WTC11 (cell line): Measurements from ENCODE around the gene LRRC8A. TPM values are rescaled to one million over a fixed set of nuclear protein-coding genes. Genes with fewer than 3 reads are reported as not detected.
"Not testable (repeated sequence)": the region's sequence is repeated elsewhere in the genome, so short reads cannot be mapped to it uniquely, and the experiment has no call there.

Experiments used
- ATAC-seq: fragments of 200-7000 bp; cut with Tn5 transposase; 2 replicates; pipeline ENCODE4 v1.10.0; 2021; ENCODE audit warnings: mild to moderate bottlenecking, moderate library complexity
- CTCF ChIA-PET: fragments of 300-600 bp; sonication (Branson Sonifier 250); formaldehyde crosslinking; loops from one replicate; lab custom pipeline; 2021; ENCODE audit warnings: antibody characterized with exemption; lab: Charles Lee
- POLR2A ChIA-PET: fragments of 350-600 bp; sonication (Branson Sonifier 250); formaldehyde crosslinking; loops from one replicate; lab custom pipeline; 2021; ENCODE audit warnings: antibody characterized with exemption; lab: Charles Lee
- DNase-seq: peaks from one replicate; pipeline ENCODE4 v3.0.0; 2021; ENCODE audit warnings: low spot score
- H3K27ac Mint-ChIP-seq: 2 replicates; pipeline ENCODE4 v1.8.0; 2021; ENCODE audit warnings: mixed read lengths
- H3K27me3 Mint-ChIP-seq: 2 replicates; pipeline ENCODE4 v1.8.0; 2021; ENCODE audit warnings: low read depth, mild to moderate bottlenecking, moderate library complexity, mixed read lengths
- H3K36me3 Mint-ChIP-seq: 2 replicates; pipeline ENCODE4 v1.8.0; 2021; ENCODE audit warnings: mixed read lengths
- H3K4me1 Mint-ChIP-seq: 2 replicates; pipeline ENCODE4 v1.8.0; 2022; ENCODE audit warnings: mixed read lengths
- H3K4me3 Mint-ChIP-seq: 2 replicates; pipeline ENCODE4 v1.8.0; 2021; ENCODE audit warnings: mild to moderate bottlenecking, moderate library complexity, mixed read lengths
- H3K9me3 Mint-ChIP-seq: 2 replicates; pipeline ENCODE4 v1.8.0; 2021; ENCODE audit warnings: mixed read lengths
- CBFB ChIP-seq: sonication (generic); formaldehyde crosslinking; IDR thresholded peaks from 2 replicates; pipeline ENCODE4 v1.8.1; 2022; ENCODE audit warnings: mild to moderate bottlenecking, low read depth, missing genetic modification reagents
- PRRX2 ChIP-seq: fragments of 250-450 bp; sonication (Bioruptor Pico); IDR thresholded peaks from 2 replicates; pipeline ENCODE4 v1.8.0; 2021; ENCODE audit warnings: mild to moderate bottlenecking
- ZNF232 ChIP-seq: sonication (generic); formaldehyde crosslinking; IDR thresholded peaks from 2 replicates; pipeline ENCODE4 v1.8.0; 2022; ENCODE audit warnings: mild to moderate bottlenecking, missing genetic modification reagents
- total RNA-seq: library from RNA; stranded (reverse); gene quantifications from 3 replicates; pipeline ENCODE4 v1.2.3, GENCODE V29; 2021
- TF ChIP-seq, protein P1 (sequence below): sonication (generic); formaldehyde crosslinking; IDR thresholded peaks from 2 replicates; pipeline ENCODE4 v1.8.1; 2023; ENCODE audit warnings: mild to moderate bottlenecking, missing genetic modification reagents, borderline replicate concordance
- TF ChIP-seq, protein P2 (sequence below): sonication (generic); formaldehyde crosslinking; IDR thresholded peaks from 2 replicates; pipeline ENCODE4 v1.8.1; 2022; ENCODE audit warnings: low read depth, mild to moderate bottlenecking, moderate library complexity, missing genetic modification reagents, borderline replicate concordance
- TF ChIP-seq, protein P3 (sequence below): sonication (generic); formaldehyde crosslinking; IDR thresholded peaks from 2 replicates; pipeline ENCODE4 v1.8.0; 2022; ENCODE audit warnings: missing genetic modification reagents
- TF ChIP-seq, protein P4 (sequence below): sonication (generic); formaldehyde crosslinking; IDR thresholded peaks from 2 replicates; pipeline ENCODE4 v1.8.0; 2023; ENCODE audit warnings: missing genetic modification reagents
- TF ChIP-seq, protein P5 (sequence below): sonication (generic); formaldehyde crosslinking; IDR thresholded peaks from 2 replicates; pipeline ENCODE4 v1.8.1; 2023; ENCODE audit warnings: mild to moderate bottlenecking, missing genetic modification reagents, moderate library complexity

The LRRC8A gene
- total RNA-seq, 1 experiment from 2014 or later, result 83.5 TPM

DNA sequence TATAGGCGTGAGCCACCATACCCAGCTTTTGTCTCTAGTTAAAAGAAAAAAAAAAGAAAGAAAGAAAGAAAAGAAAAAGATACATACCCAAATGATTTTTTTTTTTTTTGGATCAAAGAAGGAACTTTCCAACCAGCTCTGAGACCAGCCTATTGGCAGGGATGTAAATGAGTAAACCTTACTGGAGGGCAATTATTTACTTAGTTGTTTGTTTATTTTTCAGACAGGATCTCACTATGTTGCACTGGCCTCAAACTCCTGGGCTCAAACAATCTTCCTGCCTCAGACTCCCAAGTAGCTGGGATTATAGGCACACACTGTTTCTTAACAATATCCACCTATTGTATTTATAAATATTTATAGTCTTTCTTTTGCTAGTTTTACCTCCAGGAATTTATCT is 41.4 kb upstream of the LRRC8A start (continued):
- TF ChIP-seq, protein P1, sequence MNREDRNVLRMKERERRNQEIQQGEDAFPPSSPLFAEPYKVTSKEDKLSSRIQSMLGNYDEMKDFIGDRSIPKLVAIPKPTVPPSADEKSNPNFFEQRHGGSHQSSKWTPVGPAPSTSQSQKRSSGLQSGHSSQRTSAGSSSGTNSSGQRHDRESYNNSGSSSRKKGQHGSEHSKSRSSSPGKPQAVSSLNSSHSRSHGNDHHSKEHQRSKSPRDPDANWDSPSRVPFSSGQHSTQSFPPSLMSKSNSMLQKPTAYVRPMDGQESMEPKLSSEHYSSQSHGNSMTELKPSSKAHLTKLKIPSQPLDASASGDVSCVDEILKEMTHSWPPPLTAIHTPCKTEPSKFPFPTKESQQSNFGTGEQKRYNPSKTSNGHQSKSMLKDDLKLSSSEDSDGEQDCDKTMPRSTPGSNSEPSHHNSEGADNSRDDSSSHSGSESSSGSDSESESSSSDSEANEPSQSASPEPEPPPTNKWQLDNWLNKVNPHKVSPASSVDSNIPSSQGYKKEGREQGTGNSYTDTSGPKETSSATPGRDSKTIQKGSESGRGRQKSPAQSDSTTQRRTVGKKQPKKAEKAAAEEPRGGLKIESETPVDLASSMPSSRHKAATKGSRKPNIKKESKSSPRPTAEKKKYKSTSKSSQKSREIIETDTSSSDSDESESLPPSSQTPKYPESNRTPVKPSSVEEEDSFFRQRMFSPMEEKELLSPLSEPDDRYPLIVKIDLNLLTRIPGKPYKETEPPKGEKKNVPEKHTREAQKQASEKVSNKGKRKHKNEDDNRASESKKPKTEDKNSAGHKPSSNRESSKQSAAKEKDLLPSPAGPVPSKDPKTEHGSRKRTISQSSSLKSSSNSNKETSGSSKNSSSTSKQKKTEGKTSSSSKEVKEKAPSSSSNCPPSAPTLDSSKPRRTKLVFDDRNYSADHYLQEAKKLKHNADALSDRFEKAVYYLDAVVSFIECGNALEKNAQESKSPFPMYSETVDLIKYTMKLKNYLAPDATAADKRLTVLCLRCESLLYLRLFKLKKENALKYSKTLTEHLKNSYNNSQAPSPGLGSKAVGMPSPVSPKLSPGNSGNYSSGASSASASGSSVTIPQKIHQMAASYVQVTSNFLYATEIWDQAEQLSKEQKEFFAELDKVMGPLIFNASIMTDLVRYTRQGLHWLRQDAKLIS, result no peak

DNA sequence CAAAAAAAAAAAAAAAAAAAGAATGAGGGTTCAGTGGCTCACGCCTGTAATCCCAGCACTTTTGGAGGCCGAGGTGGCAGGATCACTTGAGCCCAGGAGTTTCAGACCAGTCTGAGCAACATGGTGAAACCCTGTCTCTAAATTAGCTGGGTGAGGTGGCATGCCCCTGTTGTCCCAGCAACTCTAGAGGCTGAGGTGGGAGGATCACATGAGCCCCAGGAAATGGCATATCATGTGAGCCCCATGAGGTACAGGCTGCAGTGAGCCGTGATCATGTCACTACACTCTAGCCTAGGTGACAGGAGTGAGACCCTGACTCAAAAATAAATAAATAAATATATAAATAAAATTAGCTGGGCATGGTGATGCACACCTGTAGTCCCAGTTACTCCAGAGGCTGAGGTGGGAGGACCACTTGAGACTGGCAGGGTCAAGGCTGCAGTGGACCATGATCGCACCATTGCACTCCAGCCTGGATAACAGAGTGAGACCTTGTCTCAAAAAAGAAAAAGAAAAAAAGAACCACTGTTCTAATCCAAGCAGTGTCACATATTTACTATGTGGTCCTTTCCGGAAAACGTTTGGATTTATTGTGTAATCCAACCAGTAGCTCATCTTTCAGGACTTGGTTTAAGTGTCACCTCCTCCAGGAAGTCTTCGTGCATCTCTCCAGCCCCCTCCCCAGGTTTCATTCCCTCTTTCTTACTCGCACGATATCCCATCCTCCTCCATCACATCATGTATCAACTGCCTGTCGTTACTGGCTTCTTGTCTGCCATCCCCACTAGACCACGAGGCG is 40.0 kb upstream of the LRRC8A start:
- CTCF ChIA-PET, result no interaction called here
- POLR2A ChIA-PET, result interaction anchor here (0.6 kb wide), 1 partner anchor 83 kb away, joined by 4 read pairs; no protein-coding TSS in a partner anchor

DNA sequence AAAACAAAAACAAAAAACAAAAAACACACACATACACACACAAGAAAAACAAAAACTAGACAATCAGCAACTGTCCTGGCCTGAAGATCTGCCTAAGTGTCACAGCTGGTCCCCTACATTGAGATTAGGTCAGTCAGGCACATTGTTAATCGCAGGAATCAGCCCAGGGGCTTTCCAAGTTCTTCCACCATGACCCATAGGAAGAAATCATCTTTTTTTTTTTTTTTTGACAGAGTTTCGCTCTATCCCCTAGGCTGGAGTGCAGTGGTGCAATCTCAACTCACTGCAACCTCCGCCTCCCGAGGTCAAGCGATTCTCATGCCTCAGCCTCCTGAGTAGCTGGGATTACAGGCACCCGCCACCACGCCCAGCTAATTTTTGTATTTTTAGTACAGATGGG is 38.8 kb upstream of the LRRC8A start:
- H3K36me3 Mint-ChIP-seq, result peaks cover 23% of the 10 kb centered on the region
- H3K27me3 Mint-ChIP-seq, POLR2A ChIA-PET, H3K27ac Mint-ChIP-seq, H3K4me3 Mint-ChIP-seq, H3K4me1 Mint-ChIP-seq, CTCF ChIA-PET, H3K9me3 Mint-ChIP-seq, DNase-seq, ATAC-seq: not testable (repeated sequence)

More for the DNA sequence above, 40.0 kb upstream of the LRRC8A start:
- no peaks in the 10 kb centered on the region for H3K9me3 Mint-ChIP-seq
- no peak for TF ChIP-seq PRRX2 (CRISPR knock-in tag)
- TF ChIP-seq, protein P2, sequence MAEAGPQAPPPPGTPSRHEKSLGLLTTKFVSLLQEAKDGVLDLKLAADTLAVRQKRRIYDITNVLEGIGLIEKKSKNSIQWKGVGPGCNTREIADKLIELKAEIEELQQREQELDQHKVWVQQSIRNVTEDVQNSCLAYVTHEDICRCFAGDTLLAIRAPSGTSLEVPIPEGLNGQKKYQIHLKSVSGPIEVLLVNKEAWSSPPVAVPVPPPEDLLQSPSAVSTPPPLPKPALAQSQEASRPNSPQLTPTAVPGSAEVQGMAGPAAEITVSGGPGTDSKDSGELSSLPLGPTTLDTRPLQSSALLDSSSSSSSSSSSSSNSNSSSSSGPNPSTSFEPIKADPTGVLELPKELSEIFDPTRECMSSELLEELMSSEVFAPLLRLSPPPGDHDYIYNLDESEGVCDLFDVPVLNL, result no peak
- TF ChIP-seq, protein P3, sequence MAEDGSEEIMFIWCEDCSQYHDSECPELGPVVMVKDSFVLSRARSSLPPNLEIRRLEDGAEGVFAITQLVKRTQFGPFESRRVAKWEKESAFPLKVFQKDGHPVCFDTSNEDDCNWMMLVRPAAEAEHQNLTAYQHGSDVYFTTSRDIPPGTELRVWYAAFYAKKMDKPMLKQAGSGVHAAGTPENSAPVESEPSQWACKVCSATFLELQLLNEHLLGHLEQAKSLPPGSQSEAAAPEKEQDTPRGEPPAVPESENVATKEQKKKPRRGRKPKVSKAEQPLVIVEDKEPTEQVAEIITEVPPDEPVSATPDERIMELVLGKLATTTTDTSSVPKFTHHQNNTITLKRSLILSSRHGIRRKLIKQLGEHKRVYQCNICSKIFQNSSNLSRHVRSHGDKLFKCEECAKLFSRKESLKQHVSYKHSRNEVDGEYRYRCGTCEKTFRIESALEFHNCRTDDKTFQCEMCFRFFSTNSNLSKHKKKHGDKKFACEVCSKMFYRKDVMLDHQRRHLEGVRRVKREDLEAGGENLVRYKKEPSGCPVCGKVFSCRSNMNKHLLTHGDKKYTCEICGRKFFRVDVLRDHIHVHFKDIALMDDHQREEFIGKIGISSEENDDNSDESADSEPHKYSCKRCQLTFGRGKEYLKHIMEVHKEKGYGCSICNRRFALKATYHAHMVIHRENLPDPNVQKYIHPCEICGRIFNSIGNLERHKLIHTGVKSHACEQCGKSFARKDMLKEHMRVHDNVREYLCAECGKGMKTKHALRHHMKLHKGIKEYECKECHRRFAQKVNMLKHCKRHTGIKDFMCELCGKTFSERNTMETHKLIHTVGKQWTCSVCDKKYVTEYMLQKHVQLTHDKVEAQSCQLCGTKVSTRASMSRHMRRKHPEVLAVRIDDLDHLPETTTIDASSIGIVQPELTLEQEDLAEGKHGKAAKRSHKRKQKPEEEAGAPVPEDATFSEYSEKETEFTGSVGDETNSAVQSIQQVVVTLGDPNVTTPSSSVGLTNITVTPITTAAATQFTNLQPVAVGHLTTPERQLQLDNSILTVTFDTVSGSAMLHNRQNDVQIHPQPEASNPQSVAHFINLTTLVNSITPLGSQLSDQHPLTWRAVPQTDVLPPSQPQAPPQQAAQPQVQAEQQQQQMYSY (CRISPR knock-in tag), result no peak
- TF ChIP-seq, protein P4, sequence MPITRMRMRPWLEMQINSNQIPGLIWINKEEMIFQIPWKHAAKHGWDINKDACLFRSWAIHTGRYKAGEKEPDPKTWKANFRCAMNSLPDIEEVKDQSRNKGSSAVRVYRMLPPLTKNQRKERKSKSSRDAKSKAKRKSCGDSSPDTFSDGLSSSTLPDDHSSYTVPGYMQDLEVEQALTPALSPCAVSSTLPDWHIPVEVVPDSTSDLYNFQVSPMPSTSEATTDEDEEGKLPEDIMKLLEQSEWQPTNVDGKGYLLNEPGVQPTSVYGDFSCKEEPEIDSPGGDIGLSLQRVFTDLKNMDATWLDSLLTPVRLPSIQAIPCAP (CRISPR knock-in tag), result no peak
- TF ChIP-seq, protein P5, sequence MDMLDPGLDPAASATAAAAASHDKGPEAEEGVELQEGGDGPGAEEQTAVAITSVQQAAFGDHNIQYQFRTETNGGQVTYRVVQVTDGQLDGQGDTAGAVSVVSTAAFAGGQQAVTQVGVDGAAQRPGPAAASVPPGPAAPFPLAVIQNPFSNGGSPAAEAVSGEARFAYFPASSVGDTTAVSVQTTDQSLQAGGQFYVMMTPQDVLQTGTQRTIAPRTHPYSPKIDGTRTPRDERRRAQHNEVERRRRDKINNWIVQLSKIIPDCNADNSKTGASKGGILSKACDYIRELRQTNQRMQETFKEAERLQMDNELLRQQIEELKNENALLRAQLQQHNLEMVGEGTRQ (CRISPR knock-in tag), result no peak
- TF ChIP-seq ZNF232 (CRISPR knock-in tag), result no peak
- no peak for TF ChIP-seq CBFB (CRISPR knock-in tag)
- H3K4me1 Mint-ChIP-seq, result no peaks in the 10 kb centered on the region
- H3K27ac Mint-ChIP-seq, result peak overlapping the region; percentile 77; the same call in 1 of the 2 replicates
- peaks cover 23% of the 10 kb centered on the region for H3K36me3 Mint-ChIP-seq
- H3K4me3 Mint-ChIP-seq, result no peak overlapping the region
- no peak for DNase-seq
- ATAC-seq, result no peak
- no peaks in the 10 kb centered on the region for H3K27me3 Mint-ChIP-seq
